Neutrophil (primary cell): Measurements from ENCODE around the gene SLC24A1.

Experiments
- H3K27ac ChIP-seq: fragments of 200-600 bp; sonication (generic); 2 replicates; pipeline ENCODE4 v1.5.1; 2016; ENCODE audit warnings: mild to moderate bottlenecking, moderate library complexity
- H3K27me3 ChIP-seq: fragments of 200-600 bp; sonication (generic); 2 replicates; pipeline ENCODE4 v1.6.0; 2016; ENCODE audit warnings: mild to moderate bottlenecking
- H3K36me3 ChIP-seq: fragments of 200-600 bp; sonication (generic); 2 replicates; pipeline ENCODE4 v1.5.1; 2017
- H3K4me1 ChIP-seq, 2 experiments: fragments of 200-600 bp in 1 of 2; sonication (generic) in 1 of 2; 1 replicate in 1 of 2; 2 replicates in 1 of 2; pipeline versions ENCODE4 v1.5.1 to v1.6.1; 2013 to 2016; ENCODE audit warnings: low read depth in 1 of 2, low read length in 1 of 2, mild to moderate bottlenecking in 1 of 2, moderate library complexity in 1 of 2; ENCODE audit not compliant: control insufficient read depth in 1 of 2, insufficient read depth in 1 of 2
- H3K4me3 ChIP-seq, 2 experiments: fragments of 200-600 bp in 1 of 2; sonication (generic) in 1 of 2; 1 replicate in 1 of 2; 2 replicates in 1 of 2; pipeline ENCODE4 v1.5.1; 2013 to 2016; ENCODE audit warnings: low read depth in 1 of 2, low read length in 1 of 2, mild to moderate bottlenecking in 1 of 2, moderate library complexity in 1 of 2
- H3K9me3 ChIP-seq: fragments of 200-600 bp; sonication (generic); 2 replicates; pipeline ENCODE4 v1.5.1; 2016
- CTCF ChIP-seq: fragments of 200-600 bp; sonication (generic); IDR thresholded peaks from 2 replicates; pipeline ENCODE4 v1.5.1; 2016; ENCODE audit warnings: antibody characterized with exemption

The SLC24A1 gene

DNA sequence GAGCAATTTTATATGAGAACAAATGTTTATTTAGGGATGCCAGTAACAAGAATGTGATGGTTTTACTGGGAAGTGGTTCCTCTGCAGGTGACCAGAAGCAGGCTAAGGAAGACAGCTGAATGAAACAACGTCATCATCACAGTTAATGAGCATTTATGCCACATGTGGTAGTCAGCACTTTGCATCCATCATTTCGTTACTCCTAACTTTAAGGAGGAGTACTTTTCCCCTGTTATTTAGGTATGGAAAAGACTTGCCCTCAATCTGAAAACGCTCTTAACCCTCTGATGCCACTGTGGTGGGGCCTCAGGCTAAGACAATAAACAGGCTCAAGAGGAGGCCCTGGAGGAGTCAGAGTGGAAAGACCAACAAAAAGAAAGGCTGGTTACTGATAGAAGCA is 42.0 kb upstream of the SLC24A1 start:
- H3K27ac ChIP-seq: no peak overlapping the region
- H3K4me1 ChIP-seq: no peaks in the 10 kb centered on the region
- no peak for TF ChIP-seq CTCF
- H3K27me3 ChIP-seq: no peaks in the 10 kb centered on the region
- H3K4me3 ChIP-seq: no peak overlapping the region
- H3K9me3 ChIP-seq: no peaks in the 10 kb centered on the region
- H3K36me3 ChIP-seq: peaks cover 70% of the 10 kb centered on the region

- Histone ChIP-seq H3K9me3 (no peaks in the 10 kb centered on the region), H3K27ac (no peak overlapping the region), H3K4me1 (no peaks in the 10 kb centered on the region), H3K27me3 (no peaks in the 10 kb centered on the region), H3K36me3 (peaks cover 71% of the 10 kb centered on the region), H3K4me3 (no peak overlapping the region)
- TF ChIP-seq CTCF: no peak
Observed at GRCh38 chr15:65580287-65580686, 41.5 kb upstream of the SLC24A1 start.

DNA sequence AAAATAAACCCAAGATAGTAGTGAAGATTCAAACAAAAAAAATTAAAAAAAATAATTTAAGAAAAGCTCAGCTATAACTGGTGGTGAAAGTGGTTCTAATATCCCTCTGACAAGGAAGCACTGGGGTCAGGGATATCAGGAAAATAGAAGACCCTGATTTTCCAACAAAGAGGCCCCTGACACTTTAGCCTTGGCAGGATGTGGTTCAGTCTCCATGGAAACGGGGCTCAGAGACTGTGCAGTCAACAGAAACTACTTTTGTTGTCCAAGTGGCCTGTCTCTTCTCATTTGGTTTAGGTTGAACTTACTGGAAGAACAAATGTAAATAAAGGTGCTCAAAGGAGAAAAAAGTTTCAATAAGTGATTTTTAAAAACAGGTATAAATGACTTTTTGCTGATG is 38.0 kb upstream of the SLC24A1 start:
- Histone ChIP-seq H3K27me3 (no peaks in the 10 kb centered on the region), H3K9me3 (no peaks in the 10 kb centered on the region), H3K4me3 (no peak overlapping the region), H3K36me3 (peaks cover 78% of the 10 kb centered on the region), H3K4me1 (no peaks in the 10 kb centered on the region), H3K27ac (no peak overlapping the region)
- no peak for TF ChIP-seq CTCF

DNA sequence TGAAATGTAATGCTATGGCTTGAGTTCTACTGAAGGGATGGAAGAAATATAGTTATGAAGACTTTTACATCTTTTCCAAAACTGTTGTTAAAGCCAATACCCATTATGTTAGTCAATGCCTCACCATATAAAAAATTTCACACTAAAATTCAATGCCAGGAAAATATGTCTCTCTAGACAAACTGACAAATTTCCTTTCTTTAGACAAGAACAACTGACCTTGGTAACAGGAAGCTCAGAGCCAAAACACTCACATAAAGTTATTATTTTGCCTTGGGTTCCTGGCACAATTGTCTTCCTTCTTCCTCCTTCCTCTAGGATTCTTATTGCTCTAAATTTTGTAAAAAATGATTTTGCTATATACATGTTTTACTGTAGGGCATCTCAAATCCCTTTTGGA is 37.5 kb upstream of the SLC24A1 start:
- Histone ChIP-seq H3K27ac (no peak overlapping the region), H3K4me1 (no peaks in the 10 kb centered on the region), H3K4me3 (no peak overlapping the region), H3K27me3 (no peaks in the 10 kb centered on the region), H3K36me3 (peaks cover 78% of the 10 kb centered on the region), H3K9me3 (no peaks in the 10 kb centered on the region)
- no peak for TF ChIP-seq CTCF

DNA sequence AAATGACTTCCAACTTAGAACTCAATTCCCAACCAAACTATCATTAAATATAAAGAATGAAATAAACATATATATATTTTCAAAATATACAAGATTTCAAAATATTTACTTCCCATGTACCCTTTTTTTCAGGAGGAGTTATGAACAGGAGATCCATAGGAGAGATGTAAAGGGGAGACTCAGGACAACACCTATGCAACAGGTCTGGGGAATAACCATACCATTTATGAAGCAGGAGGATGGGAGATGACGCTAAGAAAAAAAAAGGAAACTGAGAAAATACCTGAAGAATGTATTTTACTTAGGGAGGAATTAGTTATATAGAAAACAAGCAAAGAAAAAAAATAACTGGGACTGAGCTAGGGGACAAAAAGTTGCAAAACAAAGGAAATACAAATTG is 34.6 kb upstream of the SLC24A1 start:
- Histone ChIP-seq H3K4me1 (no peaks in the 10 kb centered on the region), H3K9me3 (no peaks in the 10 kb centered on the region), H3K4me3 (no peak overlapping the region), H3K27me3 (no peaks in the 10 kb centered on the region), H3K36me3 (peaks cover 71% of the 10 kb centered on the region), H3K27ac (no peak overlapping the region)
- TF ChIP-seq CTCF: no peak

GRCh38 chr15:65595960-65596359 is 25.8 kb upstream of the SLC24A1 start:
- H3K27me3 ChIP-seq: no peaks in the 10 kb centered on the region
- no peaks in the 10 kb centered on the region for H3K9me3 ChIP-seq
- TF ChIP-seq CTCF: no peak
- H3K4me1 ChIP-seq: no peaks in the 10 kb centered on the region
- no peak overlapping the region for H3K27ac ChIP-seq
- no peak overlapping the region for H3K4me3 ChIP-seq
- H3K36me3 ChIP-seq: peaks cover 67% of the 10 kb centered on the region
